ENCODE measurements around the gene GABARAPL1. TPM values are rescaled to one million over a fixed set of nuclear protein-coding genes. Genes with fewer than 3 reads are reported as not detected.

GABARAPL1 gene
- total and polyA plus RNA-seq, 2 donors (not counting 1 experiment from before 2014, with no cell fraction given): 186 to 363 TPM

- H3K4me1 ChIP-seq (ENCODE audit: control insufficient read depth, extremely low read depth, insufficient read depth, low read length): no peaks in the 10 kb centered on the region
- DNase-seq (ENCODE audit: low read depth in 2 of 2): no peak
- H3K4me2 ChIP-seq (ENCODE audit: extremely low read depth, insufficient read depth, low read length): no peak overlapping the region
- H3K27me3 ChIP-seq (ENCODE audit: control insufficient read depth, insufficient read depth, low read length): no peaks in the 10 kb centered on the region
- H3K4me3 ChIP-seq (replicated peaks in 1 of 4; ENCODE audit: control extremely low read depth in 1 of 4, insufficient read depth in 1 of 4, low read depth in 3 of 4, low read length in 4 of 4): no peak overlapping the region
- no peaks in the 10 kb centered on the region for H3K79me2 ChIP-seq (ENCODE audit: control insufficient read depth, insufficient read depth, low read length)
- H3K36me3 ChIP-seq (ENCODE audit: control insufficient read depth, insufficient read depth, low read length): no peaks in the 10 kb centered on the region
- no peak overlapping the region for H3K27ac ChIP-seq (ENCODE audit: insufficient read depth, low read length)
- no peak overlapping the region for H2AFZ ChIP-seq (ENCODE audit: low read length)
- TF ChIP-seq EZH2 (IDR thresholded peaks at IDR 0.05; ENCODE audit: low read length, missing control alignments): no peak
- no peak for TF ChIP-seq CTCF (conservative IDR thresholded peaks at IDR 0.05 in 1 of 2, IDR thresholded peaks at IDR 0.05 in 1 of 2; ENCODE audit: low read depth in 1 of 2, low read length in 2 of 2)
- no peak overlapping the region for H3K9ac ChIP-seq (ENCODE audit: insufficient read depth, low read length)
- no peaks in the 10 kb centered on the region for H4K20me1 ChIP-seq (ENCODE audit: control insufficient read depth, extremely low read depth, insufficient read depth, low read length)
- no peaks in the 10 kb centered on the region for H3K9me3 ChIP-seq (ENCODE audit: control insufficient read depth, insufficient read depth, low read depth, low read length)
These were observed 37.2 kb downstream of the GABARAPL1 start for GRCh38 chr12:10249690-10250455.

GRCh38 chr12:10251669-10252068, 39.0 kb downstream of the GABARAPL1 start:
- H3K9me3 ChIP-seq (ENCODE audit: control insufficient read depth, insufficient read depth, low read depth, low read length): no peaks in the 10 kb centered on the region
- H3K27me3 ChIP-seq (ENCODE audit: control insufficient read depth, insufficient read depth, low read length): no peaks in the 10 kb centered on the region
- no peak overlapping the region for H3K4me2 ChIP-seq (ENCODE audit: extremely low read depth, insufficient read depth, low read length)
- no peaks in the 10 kb centered on the region for H3K4me1 ChIP-seq (ENCODE audit: control insufficient read depth, extremely low read depth, insufficient read depth, low read length)
- no peaks in the 10 kb centered on the region for H3K36me3 ChIP-seq (ENCODE audit: control insufficient read depth, insufficient read depth, low read length)
- no peak for DNase-seq (ENCODE audit: low read depth in 2 of 2)
- H3K27ac ChIP-seq (ENCODE audit: insufficient read depth, low read length): no peak overlapping the region
- no peak overlapping the region for H3K9ac ChIP-seq (ENCODE audit: insufficient read depth, low read length)
- no peak overlapping the region for H2AFZ ChIP-seq (ENCODE audit: low read length)
- no peaks in the 10 kb centered on the region for H4K20me1 ChIP-seq (ENCODE audit: control insufficient read depth, extremely low read depth, insufficient read depth, low read length)
- TF ChIP-seq EZH2 (IDR thresholded peaks at IDR 0.05; ENCODE audit: low read length, missing control alignments): no peak
- no peak for TF ChIP-seq CTCF (conservative IDR thresholded peaks at IDR 0.05 in 1 of 2, IDR thresholded peaks at IDR 0.05 in 1 of 2; ENCODE audit: low read depth in 1 of 2, low read length in 2 of 2)
- H3K79me2 ChIP-seq (ENCODE audit: control insufficient read depth, insufficient read depth, low read length): no peaks in the 10 kb centered on the region
- H3K4me3 ChIP-seq (replicated peaks in 1 of 4; ENCODE audit: control extremely low read depth in 1 of 4, insufficient read depth in 1 of 4, low read depth in 3 of 4, low read length in 4 of 4): no peak overlapping the region

- DNase-seq (ENCODE audit: low read depth in 2 of 2): no peak
- H3K27ac ChIP-seq (ENCODE audit: insufficient read depth, low read length): no peak overlapping the region
- no peaks in the 10 kb centered on the region for H3K79me2 ChIP-seq (ENCODE audit: control insufficient read depth, insufficient read depth, low read length)
- H3K36me3 ChIP-seq (ENCODE audit: control insufficient read depth, insufficient read depth, low read length): no peaks in the 10 kb centered on the region
- no peak overlapping the region for H3K9ac ChIP-seq (ENCODE audit: insufficient read depth, low read length)
- H3K4me2 ChIP-seq (ENCODE audit: extremely low read depth, insufficient read depth, low read length): no peak overlapping the region
- no peaks in the 10 kb centered on the region for H3K9me3 ChIP-seq (ENCODE audit: control insufficient read depth, insufficient read depth, low read depth, low read length)
- H3K4me3 ChIP-seq (replicated peaks in 1 of 4; ENCODE audit: control extremely low read depth in 1 of 4, insufficient read depth in 1 of 4, low read depth in 3 of 4, low read length in 4 of 4): no peak overlapping the region
- TF ChIP-seq CTCF (conservative IDR thresholded peaks at IDR 0.05 in 1 of 2, IDR thresholded peaks at IDR 0.05 in 1 of 2; ENCODE audit: low read depth in 1 of 2, low read length in 2 of 2) (no peak), EZH2 (IDR thresholded peaks at IDR 0.05; ENCODE audit: low read length, missing control alignments) (no peak)
- H3K27me3 ChIP-seq (ENCODE audit: control insufficient read depth, insufficient read depth, low read length): no peaks in the 10 kb centered on the region
- no peak overlapping the region for H2AFZ ChIP-seq (ENCODE audit: low read length)
- H3K4me1 ChIP-seq (ENCODE audit: control insufficient read depth, extremely low read depth, insufficient read depth, low read length): no peaks in the 10 kb centered on the region
- no peaks in the 10 kb centered on the region for H4K20me1 ChIP-seq (ENCODE audit: control insufficient read depth, extremely low read depth, insufficient read depth, low read length)
These were observed 39.5 kb downstream of the GABARAPL1 start for GRCh38 chr12:10252201-10252600.

All from fibroblast of lung (primary cell).